Measurements from ENCODE around the gene CDK15.
"Not testable (repeated sequence)": the region's sequence is repeated elsewhere in the genome, so short reads cannot be mapped to it uniquely, and the experiment has no call there.

Gene CDK15

GRCh38 chr2:201806442-201807170, at the start of gene CDK15:
Gene CDK15 (plus strand): TSS chr2:201806537. CDS start chr2:201806665, 128 bp downstream.
- no peak for DNase-seq (ENCODE audit: low read depth, low spot score)
- H3K27ac ChIP-seq: no peak within 1 kb of the TSS

- no peak for DNase-seq (ENCODE audit: low read depth, low spot score)
- no peak overlapping the region for H3K27ac ChIP-seq
These were observed 48.1 kb upstream of the CDK15 start for GRCh38 chr2:201758234-201758633.

GRCh38 chr2:201758873-201759272, 47.5 kb upstream of the CDK15 start:
- DNase-seq (ENCODE audit: low read depth, low spot score): no peak

GRCh38 chr2:201759567-201759966, 46.8 kb upstream of the CDK15 start:
- H3K27ac ChIP-seq: no peak overlapping the region
- no peak for DNase-seq (ENCODE audit: low read depth, low spot score)

More at GRCh38 chr2:201758873-201759272, 47.5 kb upstream of the CDK15 start:
- no peak overlapping the region for H3K27ac ChIP-seq

- no peak for DNase-seq (ENCODE audit: low read depth, low spot score)
These were observed 45.2 kb upstream of the CDK15 start for GRCh38 chr2:201761101-201761500.

GRCh38 chr2:201764469-201764868, 41.9 kb upstream of the CDK15 start:
- not testable (repeated sequence) for H3K27ac ChIP-seq; DNase-seq (ENCODE audit: low read depth, low spot score)

More at GRCh38 chr2:201761101-201761500, 45.2 kb upstream of the CDK15 start:
- H3K27ac ChIP-seq: no peak overlapping the region

GRCh38 chr2:201765799-201766198, 40.5 kb upstream of the CDK15 start:
- H3K27ac ChIP-seq: no peak overlapping the region
- no peak for DNase-seq (ENCODE audit: low read depth, low spot score)

- no peak overlapping the region for H3K27ac ChIP-seq
- DNase-seq (ENCODE audit: low read depth, low spot score): no peak
These were observed 37.4 kb upstream of the CDK15 start for GRCh38 chr2:201768918-201769317.

- no peak for DNase-seq (ENCODE audit: low read depth, low spot score)
- no peak overlapping the region for H3K27ac ChIP-seq
These were observed 36.5 kb upstream of the CDK15 start for GRCh38 chr2:201769666-201770373.

- no peak overlapping the region for H3K27ac ChIP-seq
- DNase-seq (ENCODE audit: low read depth, low spot score): no peak
These were observed 32.3 kb upstream of the CDK15 start for GRCh38 chr2:201773990-201774389.

- no peak overlapping the region for H3K27ac ChIP-seq
- DNase-seq (ENCODE audit: low read depth, low spot score): no peak
These were observed 31.8 kb upstream of the CDK15 start for GRCh38 chr2:201774546-201774945.

GRCh38 chr2:201775326-201775725, 31.0 kb upstream of the CDK15 start:
- H3K27ac ChIP-seq: no peak overlapping the region
- no peak for DNase-seq (ENCODE audit: low read depth, low spot score)

- no peak overlapping the region for H3K27ac ChIP-seq
These were observed 29.3 kb upstream of the CDK15 start for GRCh38 chr2:201777043-201777442.

GRCh38 chr2:201777869-201778268, 28.5 kb upstream of the CDK15 start:
- no peak for DNase-seq (ENCODE audit: low read depth, low spot score)
- H3K27ac ChIP-seq: no peak overlapping the region

More at GRCh38 chr2:201777043-201777442, 29.3 kb upstream of the CDK15 start:
- no peak for DNase-seq (ENCODE audit: low read depth, low spot score)

- DNase-seq (ENCODE audit: low read depth, low spot score): no peak
- H3K27ac ChIP-seq: peak overlapping the region; percentile 86
These were observed 26.2 kb upstream of the CDK15 start for GRCh38 chr2:201779901-201780673.

GRCh38 chr2:201780674-201781493, 25.5 kb upstream of the CDK15 start, which contains the start of gene ALS2:
Gene ALS2 (minus strand): TSS chr2:201780933. CDS start chr2:201768885, 12,048 bp downstream.
- peak within 1 kb of the TSS; percentile 86 for H3K27ac ChIP-seq
- DNase-seq (ENCODE audit: low read depth, low spot score): peak; percentile 95

- peak overlapping the region; percentile 86 for H3K27ac ChIP-seq
These were observed 24.7 kb upstream of the CDK15 start for GRCh38 chr2:201781557-201782051.

GRCh38 chr2:201784563-201784962, 21.8 kb upstream of the CDK15 start:
- no peak for DNase-seq (ENCODE audit: low read depth, low spot score)
- no peak overlapping the region for H3K27ac ChIP-seq

More at GRCh38 chr2:201781557-201782051, 24.7 kb upstream of the CDK15 start:
- no peak for DNase-seq (ENCODE audit: low read depth, low spot score)

- no peak overlapping the region for H3K27ac ChIP-seq
These were observed 21.2 kb upstream of the CDK15 start for GRCh38 chr2:201785135-201785534.

GRCh38 chr2:201786471-201786870, 19.9 kb upstream of the CDK15 start:
- DNase-seq (ENCODE audit: low read depth, low spot score): no peak
- no peak overlapping the region for H3K27ac ChIP-seq

More at GRCh38 chr2:201785135-201785534, 21.2 kb upstream of the CDK15 start:
- DNase-seq (ENCODE audit: low read depth, low spot score): no peak
